HG03469 (cell line): ENCODE data around the gene FAM72C.
"Not testable (repeated sequence)": the region's sequence is repeated elsewhere in the genome, so short reads cannot be mapped to it uniquely, and the experiment has no call there.

Source experiments
- ATAC-seq: cut with Tn5 transposase; IDR thresholded peaks from one replicate; pipeline ENCODE4 v1.9.1; 2021; ENCODE audit warnings: mild to moderate bottlenecking, moderate library complexity, moderate number of reproducible peaks; ENCODE audit not compliant: unreplicated experiment

The FAM72C gene

DNA sequence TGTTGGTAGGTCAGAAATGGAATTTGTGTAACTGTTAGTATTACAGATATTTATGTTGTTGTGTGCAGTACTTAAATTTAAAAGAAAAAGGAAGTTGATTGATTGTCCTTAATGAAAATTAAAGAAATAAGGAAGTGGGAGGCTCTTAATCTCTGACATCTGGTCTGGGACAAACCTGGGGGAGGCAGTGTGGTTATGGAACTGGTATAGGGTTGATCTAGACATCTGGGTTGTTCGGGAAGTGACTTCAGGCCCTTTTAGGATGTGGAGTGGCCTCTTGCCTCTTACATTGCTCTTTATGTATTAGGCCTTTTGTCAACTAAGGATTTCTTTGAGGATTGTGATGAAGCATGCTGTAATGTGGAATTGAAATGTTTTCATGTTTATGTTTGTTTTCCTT is 16.1 kb upstream of the FAM72C start:
- not testable (repeated sequence) for ATAC-seq

DNA sequence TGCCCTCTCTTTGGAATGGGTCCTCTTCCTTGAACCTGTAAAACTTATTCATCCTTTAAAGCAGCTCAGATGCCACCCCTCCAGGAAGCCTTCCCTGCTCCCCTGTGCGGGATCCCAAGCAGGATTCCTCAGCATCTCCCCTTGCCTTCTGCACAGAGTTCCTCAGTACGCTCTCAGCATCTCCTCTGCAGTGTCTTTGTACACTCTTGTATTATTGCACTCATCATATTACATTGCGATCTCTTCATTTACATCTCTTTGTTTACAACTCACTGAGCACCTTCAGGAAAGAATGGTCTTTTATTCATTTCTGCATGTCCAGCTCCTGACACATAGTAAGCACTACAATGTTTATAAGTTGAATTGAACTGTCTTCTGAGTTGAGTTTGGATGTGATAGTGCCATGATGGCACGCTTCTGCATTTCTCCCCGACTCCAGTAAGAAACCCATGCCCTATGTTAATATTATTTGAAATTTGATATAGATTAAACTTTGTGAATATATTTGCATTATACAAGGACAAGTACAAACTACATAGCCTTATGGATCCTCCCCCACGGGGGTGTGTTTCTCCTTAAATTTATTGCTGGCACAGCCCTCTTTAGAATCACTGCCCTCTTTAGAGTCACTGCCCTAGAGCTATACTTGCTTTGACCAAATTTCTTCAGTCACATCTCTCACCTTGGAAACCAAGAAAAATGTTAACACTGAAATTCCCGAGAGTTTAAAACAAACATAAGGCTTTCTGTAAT is 13.1 kb upstream of the FAM72C start:
- not testable (repeated sequence) for ATAC-seq

DNA sequence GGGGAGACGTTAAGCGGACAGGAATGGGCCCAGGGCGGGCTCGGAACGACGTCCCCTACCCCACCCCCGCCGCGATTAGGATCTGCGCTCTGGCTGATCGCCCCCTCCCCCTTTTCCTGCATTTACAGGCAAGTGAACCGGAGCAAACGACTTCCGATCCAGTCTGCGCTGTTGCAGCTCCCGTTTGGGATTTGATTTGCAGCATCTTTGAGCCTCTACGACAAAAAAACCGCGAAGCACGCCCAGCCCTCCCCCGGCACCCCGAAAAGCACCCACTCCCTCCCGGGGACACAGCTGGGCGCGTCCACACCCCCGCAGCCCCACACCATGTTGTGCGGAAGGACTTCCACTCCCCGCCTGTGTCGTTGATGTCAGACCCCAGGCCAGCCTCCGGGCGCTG is 2.6 kb upstream of the FAM72C start:
- not testable (repeated sequence) for ATAC-seq

DNA sequence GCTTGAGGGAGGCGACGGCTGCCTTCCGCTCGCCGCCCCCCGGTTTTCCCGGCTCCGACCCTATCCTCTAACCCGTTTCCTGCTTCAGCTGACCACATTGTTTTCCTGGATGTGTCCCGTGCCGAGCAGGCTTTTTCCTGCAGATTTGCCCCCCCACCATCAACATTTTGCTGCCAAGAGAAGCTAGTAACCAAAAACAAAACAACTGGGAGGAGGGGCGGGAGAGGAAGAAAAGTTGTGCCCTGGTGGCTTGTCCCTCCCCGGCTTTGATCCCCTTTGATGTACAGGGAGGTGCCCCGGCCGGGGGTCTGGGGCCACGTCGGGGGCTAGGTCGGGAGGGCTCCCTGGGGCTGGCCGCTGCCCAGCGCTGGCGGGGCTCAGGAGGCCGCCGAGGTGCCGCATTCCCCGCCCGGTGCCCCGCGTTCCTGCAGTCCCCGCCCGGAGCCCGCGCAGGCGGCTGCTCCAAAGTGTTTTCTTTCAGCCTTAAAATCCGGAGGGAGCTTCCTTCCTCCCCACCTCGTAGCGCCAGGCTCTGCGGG is 2.2 kb upstream of the FAM72C start:
- not testable (repeated sequence) for ATAC-seq

DNA sequence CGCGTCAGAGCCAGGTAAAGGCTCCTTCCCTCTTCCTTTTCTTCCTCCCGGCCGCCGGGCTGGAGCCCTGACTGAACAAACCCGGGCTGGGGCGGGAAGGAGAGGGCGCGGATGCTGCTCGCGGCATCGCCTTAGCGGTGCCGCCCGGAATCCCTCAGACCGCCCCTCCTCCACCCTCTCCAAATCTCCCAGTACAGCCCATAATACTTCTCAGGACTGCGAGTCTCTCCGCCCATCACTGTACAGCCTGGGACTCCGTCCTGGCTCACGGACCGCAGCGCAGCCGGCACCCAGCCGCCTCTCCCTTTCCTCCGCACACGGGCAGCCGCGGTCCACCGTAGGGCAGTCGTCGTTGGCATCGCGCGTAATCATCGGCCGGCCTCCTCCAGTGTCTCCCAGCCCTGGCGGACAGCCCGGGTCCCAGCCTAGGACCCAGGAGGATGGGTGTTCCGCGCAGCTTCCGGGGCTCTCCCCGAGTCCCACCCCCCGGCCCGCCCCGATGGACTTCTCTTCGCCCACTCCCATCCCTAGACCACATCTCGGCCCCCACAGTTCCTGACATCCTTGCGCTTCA is 1.1 kb upstream of the FAM72C start:
- ATAC-seq: not testable (repeated sequence)

DNA sequence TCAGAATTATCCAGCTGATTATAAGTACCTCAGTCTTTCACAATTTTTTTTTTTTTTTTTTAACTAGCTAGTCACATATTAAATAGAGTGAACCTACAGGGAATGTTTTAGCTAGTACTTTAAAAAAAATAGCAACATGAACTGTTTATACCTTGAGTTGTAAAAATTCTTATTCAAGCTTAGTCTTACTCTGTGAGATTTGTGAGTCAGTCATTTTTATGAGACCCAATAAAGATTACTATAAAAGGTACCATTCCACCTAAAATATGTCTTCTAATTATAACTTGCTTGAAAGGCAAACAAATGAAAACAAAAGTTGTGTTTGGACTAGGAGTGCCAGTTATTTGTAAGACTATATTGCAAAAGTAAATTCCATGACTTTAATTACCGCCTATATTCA is 5.9 kb downstream of the FAM72C start:
- ATAC-seq: not testable (repeated sequence)

DNA sequence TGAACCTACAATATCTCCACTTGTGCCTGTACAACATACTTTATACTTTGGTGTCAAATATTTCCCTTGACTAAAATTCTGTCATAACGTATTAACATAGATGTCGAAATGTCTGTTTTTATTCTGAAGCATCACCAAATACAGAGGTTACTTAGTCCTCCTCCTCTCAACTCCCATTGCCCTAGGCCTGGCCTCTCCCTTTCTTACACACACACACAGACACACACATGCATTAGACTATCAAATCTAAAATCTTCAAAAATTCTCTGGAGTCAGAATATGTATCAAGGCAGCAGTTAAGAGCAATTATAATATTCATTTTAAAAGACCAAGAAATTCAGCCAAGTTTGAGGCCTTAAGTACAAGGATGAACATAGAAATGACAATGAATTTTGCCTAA is 7.5 kb downstream of the FAM72C start:
- not testable (repeated sequence) for ATAC-seq

DNA sequence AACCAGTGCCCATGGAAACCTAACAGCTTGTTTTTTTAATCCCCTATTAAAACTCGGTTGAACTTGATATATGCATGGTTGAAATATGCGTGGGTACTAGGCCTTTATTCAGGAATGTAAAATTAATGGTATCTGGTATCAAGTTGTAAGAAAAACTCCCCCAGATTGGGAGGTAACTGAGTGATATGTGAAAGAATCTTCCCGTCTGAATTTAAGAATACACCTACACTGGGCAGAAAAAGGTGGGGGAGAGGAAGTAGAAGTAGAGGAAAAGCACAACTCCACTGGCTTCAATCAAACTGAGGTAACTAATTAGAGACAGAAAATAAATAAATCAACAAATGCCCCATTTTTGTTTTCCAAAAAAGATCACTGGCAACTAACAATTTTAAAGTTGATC is 15.9 kb downstream of the FAM72C start:
- not testable (repeated sequence) for ATAC-seq

DNA sequence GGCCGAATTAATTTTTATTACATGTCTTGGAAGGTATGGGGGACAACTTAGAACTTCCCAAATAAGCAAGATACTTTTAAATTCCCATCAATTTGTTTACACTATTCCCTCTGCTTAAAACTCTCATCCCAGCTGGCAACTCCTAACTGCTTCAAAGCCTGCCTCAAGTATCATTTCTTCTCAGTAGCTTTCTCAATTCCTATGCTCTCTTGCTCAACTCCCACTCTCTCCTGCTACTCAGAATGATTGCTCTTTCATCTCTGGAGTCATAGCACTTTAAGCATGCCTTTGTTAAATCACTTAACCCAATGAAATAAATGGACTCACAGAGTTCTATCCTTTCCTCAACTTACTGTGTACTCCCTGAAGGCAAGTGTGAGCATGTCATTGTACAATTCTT is 18.9 kb downstream of the FAM72C start:
- not testable (repeated sequence) for ATAC-seq

DNA sequence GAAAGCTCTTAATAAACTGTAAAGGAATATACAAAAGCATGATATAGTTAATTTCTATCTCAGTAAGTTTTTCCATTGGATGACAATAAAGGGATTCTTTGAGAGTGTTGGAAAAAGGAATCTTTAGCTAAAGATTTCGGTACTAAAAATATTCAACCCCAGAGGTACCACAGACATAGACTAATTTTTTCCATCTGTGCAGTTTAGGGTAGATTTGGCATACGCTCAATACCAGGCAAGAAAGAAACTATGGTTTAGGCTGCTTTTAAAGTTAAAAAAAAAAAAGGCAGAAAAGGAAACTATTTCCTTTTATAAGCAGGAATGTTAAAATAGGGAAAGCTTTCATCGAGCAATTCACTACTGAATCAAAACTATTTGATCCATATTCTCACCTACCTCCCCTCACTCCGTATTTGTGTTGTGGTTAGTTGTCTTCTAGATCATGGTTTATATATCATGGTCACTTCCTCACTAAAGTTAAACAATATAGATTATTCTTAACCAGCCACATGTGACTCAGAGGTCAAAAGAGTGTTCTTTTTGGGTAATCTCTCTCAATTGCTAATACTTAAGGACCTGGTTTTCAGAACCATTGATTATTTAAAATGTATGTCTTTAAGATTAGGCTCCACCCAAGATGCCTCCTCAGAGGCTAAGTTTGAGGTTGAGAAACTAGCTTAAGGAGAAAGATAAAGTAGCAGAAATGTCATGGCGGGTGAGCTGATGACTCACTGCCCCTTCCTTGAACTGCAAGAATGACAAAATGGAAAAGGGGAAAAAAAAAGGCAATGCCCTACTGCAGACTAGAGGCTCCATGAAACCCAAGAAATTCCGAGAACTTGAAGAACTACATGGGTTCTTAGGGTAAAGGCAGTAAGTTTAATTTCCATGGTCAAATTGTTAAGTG is 20.0 kb downstream of the FAM72C start:
- ATAC-seq: not testable (repeated sequence)

DNA sequence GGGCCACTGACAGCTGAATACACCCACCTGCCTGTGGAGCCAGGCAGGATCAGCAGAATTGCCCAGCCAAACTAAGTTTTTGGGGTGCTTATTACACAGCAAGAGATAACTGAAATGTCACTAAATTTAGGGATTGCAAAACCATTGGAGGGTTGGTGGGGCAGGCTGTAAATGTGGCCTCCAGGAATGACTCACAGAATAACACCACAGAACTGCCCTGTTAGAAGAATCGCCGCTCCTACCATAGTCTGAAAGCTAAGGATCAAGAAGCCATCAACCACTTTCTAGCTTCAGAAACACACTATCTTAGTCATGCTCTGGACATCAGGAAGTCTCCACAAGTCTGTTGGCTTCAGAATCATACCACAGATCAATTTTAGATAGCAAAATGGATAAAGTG is 24.0 kb downstream of the FAM72C start:
- not testable (repeated sequence) for ATAC-seq

DNA sequence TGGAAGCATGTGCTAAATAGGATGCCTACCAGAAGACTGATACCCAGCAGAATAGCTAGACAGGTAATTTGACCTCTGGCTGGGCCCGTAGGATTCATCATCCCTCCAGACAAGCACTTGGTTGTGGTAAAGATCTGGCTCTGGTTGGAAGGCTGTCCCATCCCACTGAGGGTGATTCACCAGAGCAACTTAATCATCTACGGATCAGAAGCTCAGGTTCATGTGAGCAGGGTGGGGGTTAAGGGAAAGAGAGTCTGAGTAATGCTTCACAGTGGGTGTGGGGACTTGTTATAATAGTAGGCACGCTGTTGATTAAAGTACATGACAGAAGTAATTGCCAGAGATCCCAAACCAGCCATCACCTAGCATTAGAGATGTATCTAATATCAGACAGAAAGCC is 26.5 kb downstream of the FAM72C start:
- ATAC-seq: not testable (repeated sequence)

DNA sequence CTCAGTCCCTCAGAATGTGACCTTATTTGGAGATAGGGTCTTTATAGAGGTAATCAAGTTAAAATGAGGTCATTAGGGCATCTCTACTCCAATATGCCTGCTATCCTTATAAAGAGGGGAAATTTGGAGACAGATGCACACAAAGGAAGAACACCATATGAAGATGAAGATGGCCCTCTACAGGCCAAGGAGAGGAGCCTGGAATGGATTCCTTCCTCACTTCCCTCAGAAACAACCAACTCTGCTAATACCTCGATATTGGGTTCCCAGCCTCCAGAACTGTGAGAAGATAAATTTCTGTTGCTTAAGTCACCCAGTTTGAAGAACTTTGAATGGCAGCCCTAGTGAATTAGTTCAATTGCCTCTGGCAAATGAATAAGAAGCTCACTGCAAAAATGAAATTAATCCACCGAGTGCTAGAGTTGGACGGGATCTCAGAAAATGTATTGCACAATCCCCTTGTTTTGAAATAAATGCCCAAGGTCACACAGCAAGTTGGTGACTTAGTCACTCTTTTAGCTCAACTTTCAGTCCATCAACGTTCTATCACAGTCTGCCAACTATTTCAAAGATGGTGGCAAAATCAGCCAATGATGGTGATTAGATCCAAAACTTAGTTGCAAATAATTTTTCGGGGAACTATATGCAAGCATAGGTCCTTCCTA is 27.1 kb downstream of the FAM72C start:
- ATAC-seq: not testable (repeated sequence)

DNA sequence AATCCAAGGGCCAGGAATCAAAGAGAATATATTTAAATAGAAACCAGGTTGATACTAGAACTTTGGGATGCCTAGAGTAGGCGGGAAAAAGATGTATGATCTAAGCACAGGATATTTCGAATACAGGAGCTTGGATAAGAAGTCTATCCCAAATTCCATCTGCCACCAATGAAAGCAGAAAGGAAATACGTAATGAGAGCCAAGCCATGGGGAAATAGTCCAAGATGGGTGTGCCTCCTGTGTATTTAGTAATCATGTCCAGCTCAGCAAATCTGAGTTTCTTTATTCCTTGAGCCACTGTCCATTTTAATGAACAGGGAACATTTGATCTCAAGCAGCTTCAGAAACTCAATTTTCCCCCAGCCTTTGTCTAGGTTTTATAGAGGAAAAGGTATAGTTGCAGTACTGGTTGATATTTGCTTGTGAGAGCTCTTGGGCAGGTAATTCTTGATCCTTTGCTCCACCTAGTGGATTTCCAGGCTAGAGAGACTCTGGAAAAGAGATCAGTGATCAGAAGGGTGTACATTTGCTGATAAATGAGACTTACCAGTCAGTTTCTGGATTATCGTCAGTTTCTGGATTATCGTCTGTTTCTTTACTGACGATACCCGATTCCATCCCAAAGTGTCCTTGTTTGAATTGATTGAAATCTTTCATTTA is 28.3 kb downstream of the FAM72C start:
- not testable (repeated sequence) for ATAC-seq

DNA sequence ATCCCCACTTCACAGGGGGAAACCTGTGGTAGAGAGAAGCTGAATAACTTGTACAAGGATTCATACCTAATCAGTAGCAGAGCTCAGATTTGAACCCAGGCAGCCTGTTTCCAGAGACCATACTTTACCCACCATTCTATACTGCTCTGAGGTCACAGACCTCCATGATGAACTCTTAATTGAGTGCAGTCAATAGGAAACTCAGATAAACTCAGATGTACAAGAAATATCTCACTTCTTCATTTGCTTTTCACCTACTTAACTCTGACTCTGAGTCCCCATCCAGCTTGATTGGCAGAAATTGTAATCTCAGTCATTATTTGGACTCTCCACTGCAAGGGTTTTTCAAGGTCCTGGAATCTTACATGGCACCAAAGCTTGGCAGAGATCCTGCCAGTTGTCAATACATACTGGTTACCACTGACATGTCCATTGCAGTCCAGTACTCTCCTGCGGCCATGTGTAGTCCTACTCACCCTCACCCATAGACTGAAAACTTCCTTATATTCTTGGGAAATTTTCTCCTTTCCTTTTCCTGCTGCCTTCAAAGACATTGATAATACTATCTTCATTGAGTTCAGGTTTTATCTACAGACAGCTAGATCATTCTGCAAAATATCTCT is 29.4 kb downstream of the FAM72C start:
- ATAC-seq: not testable (repeated sequence)

DNA sequence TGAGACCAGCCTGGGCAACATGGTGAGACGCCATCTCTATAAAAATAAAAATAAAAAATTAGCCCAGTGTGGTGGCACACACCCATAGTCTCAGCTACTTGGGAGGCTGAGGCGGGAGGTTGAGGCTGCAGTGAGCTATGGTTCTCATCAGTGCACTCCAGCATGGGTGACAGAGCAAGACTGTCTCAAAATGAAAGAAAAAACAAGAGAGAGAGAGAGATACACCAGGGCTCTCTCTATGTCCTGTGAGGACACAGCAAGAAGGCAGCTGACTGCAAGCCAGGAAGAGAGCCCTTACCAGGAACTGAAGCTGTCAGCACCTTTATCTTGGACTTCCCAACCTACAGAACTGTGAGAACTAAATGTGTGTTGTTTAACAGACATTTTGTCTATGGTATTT is 32.1 kb downstream of the FAM72C start:
- not testable (repeated sequence) for ATAC-seq

DNA sequence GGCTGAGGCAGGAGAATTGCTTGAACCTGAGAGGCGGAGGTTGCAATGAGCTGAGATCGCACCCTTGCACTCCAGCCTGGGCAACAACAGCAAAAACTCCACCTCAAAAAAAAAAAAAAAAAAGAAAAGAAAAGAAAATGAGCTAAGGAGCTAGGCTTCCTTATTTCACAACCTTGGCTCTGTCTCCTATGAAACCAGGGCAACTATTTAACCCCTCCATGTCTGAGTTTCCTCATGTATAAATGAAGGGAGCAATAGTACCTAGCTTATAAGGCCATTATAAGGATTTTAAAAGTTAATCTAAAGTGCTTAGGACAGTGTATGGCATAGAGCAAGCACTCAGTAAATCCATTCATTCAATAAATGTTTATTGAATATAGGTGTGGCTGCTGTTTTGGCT is 32.9 kb downstream of the FAM72C start:
- ATAC-seq: not testable (repeated sequence)

DNA sequence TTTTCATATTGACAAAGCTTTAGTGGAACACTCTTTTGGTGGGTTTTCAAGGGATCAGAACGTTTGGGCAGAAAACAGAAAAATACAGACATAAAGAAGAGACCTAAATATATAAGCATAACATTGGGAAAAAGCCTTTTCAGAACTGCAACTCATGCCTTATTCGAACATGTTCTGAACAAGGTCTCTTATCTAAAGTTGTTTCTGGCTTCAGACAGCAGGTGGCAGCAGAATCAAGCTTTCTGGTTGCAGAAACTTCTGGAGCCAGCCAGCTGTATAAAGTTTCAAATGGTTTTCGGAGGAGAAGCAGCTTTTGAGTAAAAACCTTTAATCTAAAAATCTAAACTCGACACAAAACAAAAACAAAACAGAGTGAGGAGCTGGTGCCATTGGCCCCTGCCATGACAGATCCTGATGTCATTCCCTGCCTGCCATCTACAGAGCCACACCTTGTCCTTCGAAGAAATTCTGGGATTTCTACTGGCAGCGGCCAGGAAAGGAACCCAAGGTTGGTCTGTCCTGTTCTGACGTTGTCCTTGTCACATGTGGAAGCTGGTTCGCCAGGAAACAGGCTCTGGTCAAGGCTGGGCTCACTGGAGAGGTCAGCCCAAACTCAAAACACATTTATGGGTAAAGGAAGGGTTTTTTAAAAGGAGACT is 35.2 kb downstream of the FAM72C start:
- not testable (repeated sequence) for ATAC-seq

DNA sequence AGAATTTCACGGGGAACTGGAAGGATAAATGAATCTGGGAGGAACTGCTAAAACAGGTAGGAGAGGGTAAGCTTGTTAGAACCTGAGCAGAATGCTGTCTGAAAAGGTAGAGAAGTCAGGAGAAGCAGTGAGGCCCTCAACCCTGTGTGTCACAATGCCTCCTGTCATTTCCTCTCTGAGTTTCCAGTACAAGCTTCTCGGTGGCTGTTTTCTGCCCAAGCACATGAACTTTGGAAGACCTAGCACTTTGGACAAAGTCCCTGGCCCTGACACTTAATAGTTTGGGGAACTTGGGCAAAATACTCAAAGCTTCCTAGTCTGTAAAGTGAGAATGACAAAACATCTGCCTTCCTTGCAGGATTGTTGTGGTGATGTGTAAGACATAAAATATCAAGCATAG is 52.7 kb downstream of the FAM72C start:
- not testable (repeated sequence) for ATAC-seq
